Small intestine (tissue), 7 donors: ENCODE measurements around the gene PPP1R37. TPM values are rescaled to one million over a fixed set of nuclear protein-coding genes. Genes with fewer than 3 reads are reported as not detected.

Experiments
- DNase-seq, 2 donors: peaks; one replicate each; pipeline versions ENCODE4 v3.0.0 to v3.0.0-alpha.2; 2013
- FAIRE-seq: peaks from 2 replicates; lab custom pipeline; 2012; peaks lifted over from hg19 to GRCh38; lab: Jason Lieb, UNC
- H3K27ac ChIP-seq, 3 donors: one replicate each; pipeline ENCODE4 v1.5.1; 2013; ENCODE audit warnings: low read length in 2 of 3, mild to moderate bottlenecking in 2 of 3, control low read depth in 1 of 3, inconsistent platforms in 1 of 3, low read depth in 1 of 3, moderate library complexity in 1 of 3
- H3K27me3 ChIP-seq, 3 donors: one replicate each; pipeline ENCODE4 v1.6.1; 2013; ENCODE audit warnings: low read length in 3 of 3, inconsistent platforms in 1 of 3; ENCODE audit not compliant: control insufficient read depth in 3 of 3, insufficient read depth in 3 of 3
- H3K36me3 ChIP-seq, 3 donors: one replicate each; pipeline ENCODE4 v1.6.1; 2013; ENCODE audit warnings: low read length in 3 of 3, inconsistent platforms in 1 of 3, low read depth in 1 of 3, mild to moderate bottlenecking in 1 of 3, moderate library complexity in 1 of 3; ENCODE audit not compliant: control insufficient read depth in 3 of 3, insufficient read depth in 2 of 3
- H3K4me1 ChIP-seq, 3 donors: one replicate each; pipeline ENCODE4 v1.6.1; 2013; ENCODE audit warnings: low read length in 2 of 3, inconsistent platforms in 1 of 3, low read depth in 1 of 3, mild to moderate bottlenecking in 1 of 3, moderate library complexity in 1 of 3; ENCODE audit not compliant: control insufficient read depth in 3 of 3, insufficient read depth in 2 of 3
- H3K4me3 ChIP-seq, 3 donors: one replicate each; pipeline ENCODE4 v1.5.1; 2013; ENCODE audit warnings: low read length in 3 of 3, control low read depth in 1 of 3, inconsistent platforms in 1 of 3, low read depth in 1 of 3, mild to moderate bottlenecking in 1 of 3, moderate library complexity in 1 of 3
- H3K9me3 ChIP-seq, 2 donors: one replicate each; pipeline ENCODE4 v1.6.1; 2013; ENCODE audit warnings: low read depth in 1 of 2, low read length in 1 of 2; ENCODE audit not compliant: control insufficient read depth in 2 of 2, insufficient read depth in 1 of 2
- WGBS, 3 donors: extraction: QIAGEN DNeasy Blood & Tissue Kit; methylation state at CpG; one replicate each; pipeline ENCODE4 v1.1.7; 2013; 5-methylcytosine and 5-hydroxymethylcytosine counted together
- polyA plus RNA-seq, 4 donors: library from polyadenylated mRNA; stranded (reverse) in 3 of 4; unstranded in 1 of 4; fragments of 200-250 nt in 3 of 4; fragments of 120-200 nt in 1 of 4; gene quantifications; one replicate each; pipeline versions ENCODE4 v1.2.1 to v1.2.3, GENCODE V29; 2013
- donor health status: healthy with polysubstance abuse.
- donor health status: control.
- donor health status: control.
- donor health status: Bipolar disorder and iron deficiency.
- donor health status: healthy.

The PPP1R37 gene
- polyA plus RNA-seq, 4 donors, result 19.5 to 47.0 (median 31.6) TPM

- no peak for FAIRE-seq
- 91 to 93% (median 92%) methylated on average over 4 of the region's 4 CpGs for WGBS, 3 donors
- Histone ChIP-seq H3K4me3 (no peak overlapping the region), H3K36me3 (peaks cover 0 to 42% (median 2%) of the 10 kb centered on the region in 3 donors), H3K27me3 (peaks cover 0 to 47% (median 4%) of the 10 kb centered on the region in 3 donors), H3K4me1 (peaks cover 0 to 19% (median 2%) of the 10 kb centered on the region in 3 donors), H3K27ac (no peak overlapping the region), H3K9me3 (no peaks in the 10 kb centered on the region)
- DNase-seq, result no peak
Observed at GRCh38 chr19:45150180-45150579, 57.2 kb downstream of the PPP1R37 start.

- H3K4me3 ChIP-seq, result no peak overlapping the region
- H3K27me3 ChIP-seq, result peaks cover 0 to 52% (median 4%) of the 10 kb centered on the region in 3 donors
- H3K4me1 ChIP-seq, result peaks cover 0 to 19% (median 2%) of the 10 kb centered on the region in 3 donors
- 43 to 57% (median 46%) methylated on average over 4 of the region's 4 CpGs for WGBS, 3 donors
- peaks cover 0 to 36% (median 0%) of the 10 kb centered on the region in 3 donors for H3K36me3 ChIP-seq
- no peak overlapping the region for H3K27ac ChIP-seq
- no peaks in the 10 kb centered on the region for H3K9me3 ChIP-seq
- no peak for FAIRE-seq
- DNase-seq, result no peak
Observed at GRCh38 chr19:45150751-45151281, 57.8 kb downstream of the PPP1R37 start.

GRCh38 chr19:45151320-45151719 is 58.3 kb downstream of the PPP1R37 start:
- Histone ChIP-seq H3K27me3 (peaks cover 0 to 54% (median 4%) of the 10 kb centered on the region in 3 donors), H3K4me1 (peaks cover 0 to 19% (median 2%) of the 10 kb centered on the region in 3 donors)

GRCh38 chr19:45151821-45152503 is 59.0 kb downstream of the PPP1R37 start:
- peak overlapping the region in 1 of 3 donors; percentile 18 for H3K4me3 ChIP-seq
- peaks cover 0 to 19% (median 2%) of the 10 kb centered on the region in 3 donors for H3K4me1 ChIP-seq
- peaks cover 0 to 25% (median 0%) of the 10 kb centered on the region in 3 donors for H3K36me3 ChIP-seq
- 13 to 25% (median 20%) methylated on average over 53 to 64 of the region's 64 CpGs for WGBS, 3 donors
- FAIRE-seq (no peak), DNase-seq (no peak)
- no peaks in the 10 kb centered on the region for H3K9me3 ChIP-seq
- H3K27me3 ChIP-seq, result peaks cover 0 to 58% (median 4%) of the 10 kb centered on the region in 3 donors
- H3K27ac ChIP-seq, result no peak overlapping the region

More at GRCh38 chr19:45151320-45151719, 58.3 kb downstream of the PPP1R37 start:
- FAIRE-seq (no peak), DNase-seq (no peak)
- 63 to 82% (median 76%) methylated on average over 7 of the region's 7 CpGs for WGBS, 3 donors
- no peaks in the 10 kb centered on the region for H3K9me3 ChIP-seq
- no peak overlapping the region for H3K4me3 ChIP-seq
- H3K27ac ChIP-seq, result no peak overlapping the region
- peaks cover 0 to 31% (median 0%) of the 10 kb centered on the region in 3 donors for H3K36me3 ChIP-seq

- peak overlapping the region in 2 of 3 donors; percentile 8 to 37 for H3K4me3 ChIP-seq
- 1 to 3% (median 2%) methylated on average over 88 to 91 of the region's 91 CpGs for WGBS, 3 donors
- DNase-seq, result peak; percentile 42 to 75
Observed at GRCh38 chr19:45152504-45153338, 59.7 kb downstream of the PPP1R37 start.

GRCh38 chr19:45153339-45154063 is 60.5 kb downstream of the PPP1R37 start:
- peaks cover 0 to 9% (median 0%) of the 10 kb centered on the region in 3 donors for H3K36me3 ChIP-seq
- no peak for FAIRE-seq
- no peaks in the 10 kb centered on the region for H3K9me3 ChIP-seq
- peak overlapping the region in 1 of 3 donors; percentile 7 for H3K27ac ChIP-seq
- WGBS, 3 donors, result 2 to 3% (median 2%) methylated on average over 67 to 69 of the region's 69 CpGs
- peaks cover 0 to 65% (median 4%) of the 10 kb centered on the region in 3 donors for H3K27me3 ChIP-seq
- peak in 1 of 2 donors; percentile 71 for DNase-seq
- peak overlapping the region in 2 of 3 donors; percentile 8 to 37 for H3K4me3 ChIP-seq
- H3K4me1 ChIP-seq, result peaks cover 0 to 19% (median 2%) of the 10 kb centered on the region in 3 donors

More at GRCh38 chr19:45152504-45153338, 59.7 kb downstream of the PPP1R37 start:
- peaks cover 0 to 58% (median 4%) of the 10 kb centered on the region in 3 donors for H3K27me3 ChIP-seq
- peak overlapping the region in 1 of 3 donors; percentile 17 for H3K27ac ChIP-seq
- H3K9me3 ChIP-seq, result no peaks in the 10 kb centered on the region
- H3K4me1 ChIP-seq, result peaks cover 0 to 19% (median 2%) of the 10 kb centered on the region in 3 donors
- H3K36me3 ChIP-seq, result peaks cover 0 to 17% (median 0%) of the 10 kb centered on the region in 3 donors
- no peak for FAIRE-seq

GRCh38 chr19:45154064-45154827 is 61.3 kb downstream of the PPP1R37 start:
- 18 to 37% (median 32%) methylated on average over 17 to 19 of the region's 19 CpGs for WGBS, 3 donors
- DNase-seq (peak; percentile 35 to 48), FAIRE-seq (no peak)
- Histone ChIP-seq H3K9me3 (no peaks in the 10 kb centered on the region), H3K4me1 (peaks cover 0 to 19% (median 2%) of the 10 kb centered on the region in 3 donors), H3K4me3 (no peak overlapping the region), H3K27ac (no peak overlapping the region), H3K36me3 (peaks cover 0 to 5% (median 0%) of the 10 kb centered on the region in 3 donors), H3K27me3 (peaks cover 0 to 66% (median 4%) of the 10 kb centered on the region in 3 donors)
